ENCODE measurements around the gene LACTB.

The LACTB gene

GRCh38 chr15:63165166-63165859, 43.7 kb downstream of the LACTB start:
- DNase-seq (ENCODE audit: extremely low spot score, insufficient read length, low read depth): no peak
- no peak for FAIRE-seq

- FAIRE-seq: no peak
Measured at GRCh38 chr15:63166219-63166618, 44.6 kb downstream of the LACTB start.

GRCh38 chr15:63169788-63170187, 48.1 kb downstream of the LACTB start:
- DNase-seq (ENCODE audit: extremely low spot score, insufficient read length, low read depth): no peak
- FAIRE-seq: no peak

More at GRCh38 chr15:63166219-63166618, 44.6 kb downstream of the LACTB start:
- DNase-seq (ENCODE audit: extremely low spot score, insufficient read length, low read depth): no peak

- FAIRE-seq: no peak
- no peak for DNase-seq (ENCODE audit: extremely low spot score, insufficient read length, low read depth)
Measured at GRCh38 chr15:63172376-63172775, 50.7 kb downstream of the LACTB start.

- no peak for DNase-seq (ENCODE audit: extremely low spot score, insufficient read length, low read depth)
- FAIRE-seq: no peak
Measured at GRCh38 chr15:63172851-63173451, 51.3 kb downstream of the LACTB start.

GRCh38 chr15:63176302-63176701, 54.6 kb downstream of the LACTB start:
- FAIRE-seq (no peak), DNase-seq (ENCODE audit: extremely low spot score, insufficient read length, low read depth) (no peak)

GRCh38 chr15:63178034-63178433, 56.4 kb downstream of the LACTB start:
- DNase-seq (ENCODE audit: extremely low spot score, insufficient read length, low read depth) (no peak), FAIRE-seq (no peak)

- no peak for DNase-seq (ENCODE audit: extremely low spot score, insufficient read length, low read depth)
- FAIRE-seq: no peak
Measured at GRCh38 chr15:63180746-63181145, 59.1 kb downstream of the LACTB start.

- DNase-seq (ENCODE audit: extremely low spot score, insufficient read length, low read depth): no peak
- FAIRE-seq: no peak
Measured at GRCh38 chr15:63181648-63182047, 60.0 kb downstream of the LACTB start.

- FAIRE-seq (no peak), DNase-seq (ENCODE audit: extremely low spot score, insufficient read length, low read depth) (no peak)
Measured at GRCh38 chr15:63185206-63185605, 63.5 kb downstream of the LACTB start.

- DNase-seq (ENCODE audit: extremely low spot score, insufficient read length, low read depth): no peak
- no peak for FAIRE-seq
Measured at GRCh38 chr15:63186065-63186464, 64.4 kb downstream of the LACTB start.

- no peak for DNase-seq (ENCODE audit: extremely low spot score, insufficient read length, low read depth)
- FAIRE-seq: no peak
Measured at GRCh38 chr15:63187589-63188226, 66.0 kb downstream of the LACTB start.

- peak; percentile 36 for FAIRE-seq
- DNase-seq (ENCODE audit: extremely low spot score, insufficient read length, low read depth): no peak
Measured at GRCh38 chr15:63188247-63188925, 66.7 kb downstream of the LACTB start.

- peak; percentile 84 for DNase-seq (ENCODE audit: extremely low spot score, insufficient read length, low read depth)
- FAIRE-seq: peak; percentile 83
Measured at GRCh38 chr15:63188926-63189871, 67.5 kb downstream of the LACTB start, which contains the start of gene RAB8B. Gene RAB8B, plus strand, starts transcription at chr15:63189606. Its CDS starts 19 bp downstream, at chr15:63189625.

- DNase-seq (ENCODE audit: extremely low spot score, insufficient read length, low read depth) (no peak), FAIRE-seq (peak; percentile 57)
Measured at GRCh38 chr15:63189941-63190768, 68.5 kb downstream of the LACTB start.

GRCh38 chr15:63190769-63191649, 69.3 kb downstream of the LACTB start:
- no peak for FAIRE-seq

More at GRCh38 chr15:63190769-63191649, 69.3 kb downstream of the LACTB start:
- DNase-seq (ENCODE audit: extremely low spot score, insufficient read length, low read depth): no peak

All from GM18507 (cell line).